ENCODE results near the gene DPP10. TPM values are rescaled to one million over a fixed set of nuclear protein-coding genes. Genes with fewer than 3 reads are reported as not detected.

Gene DPP10
- total and polyA plus RNA-seq, 10 of the 15 experiments (the other 5 are each of a cell fraction or from before 2014, with no cell fraction given), result not detected

- TF ChIP-seq PRDM15 (CRISPR knock-in tag; IDR thresholded peaks at IDR 0.05), result no peak
Observed at GRCh38 chr2:115277366-115277765, 834.9 kb downstream of the DPP10 start (continued).

GRCh38 chr2:115285416-115285815, 843.0 kb downstream of the DPP10 start:
- POLR2A ChIA-PET, result no interaction called here
- Histone ChIP-seq H4K20me1 (ENCODE audit: control insufficient read depth, insufficient read depth) (no peaks in the 10 kb centered on the region), H3K27me3 (replicated peaks in 1 of 2; ENCODE audit: control insufficient read depth in 2 of 2, insufficient read depth in 2 of 2, low read length in 1 of 2) (no peaks in the 10 kb centered on the region), H3K4me3 (no peak overlapping the region), H3K4me1 (ENCODE audit: control insufficient read depth, insufficient read depth, low read length) (no peaks in the 10 kb centered on the region), H3K9ac (ENCODE audit: control insufficient read depth, insufficient read depth, low read length) (no peak overlapping the region), H2AFZ (ENCODE audit: control insufficient read depth, low read depth, low read length) (no peak overlapping the region), H3K4me2 (ENCODE audit: control insufficient read depth, insufficient read depth) (no peak overlapping the region), H3K9me3 (replicated peaks; ENCODE audit: control insufficient read depth, insufficient read depth, low read length) (no peaks in the 10 kb centered on the region), H3K79me2 (ENCODE audit: control insufficient read depth, insufficient read depth, low read length) (no peaks in the 10 kb centered on the region), H3K36me3 (ENCODE audit: control insufficient read depth in 2 of 2, insufficient read depth in 2 of 2, low read length in 1 of 2) (no peaks in the 10 kb centered on the region), H3K27ac (ENCODE audit: control insufficient read depth, insufficient read depth) (no peak overlapping the region)
- no peak for FAIRE-seq
- ATAC-seq, result no peak
- SMC1A ChIA-PET (ENCODE audit: uncharacterized antibody, unreplicated experiment), result no interaction called here
- no peak for DNase-seq (ENCODE audit: low read depth, low spot score)
- RAD21 ChIA-PET (ENCODE audit: unreplicated experiment), result no interaction called here
- in situ Hi-C loops (cut with MboI) (no loop called here), intact Hi-C loops (cut with micrococcal nuclease; ENCODE audit: unreplicated experiment) (no loop called here)
- TF ChIP-seq IRF3 (IDR thresholded peaks at IDR 0.05), result no peak
- CTCF ChIA-PET, result interaction anchor here (1.3 kb wide), 1 partner anchor 13 kb away, joined by 3 read pairs; no protein-coding TSS in a partner anchor
- BruUV-seq (replicated peaks), result no TSS peak
- 2% methylated on average over 3 of the region's 3 CpGs for WGBS (ENCODE audit: insufficient coverage, insufficient replicate concordance, low lambda C conversion rate, missing lambda C conversion rate)

All from GM12878 (cell line).